WTC11 (cell line): ENCODE measurements around the gene MGARP. TPM values are rescaled to one million over a fixed set of nuclear protein-coding genes. Genes with fewer than 3 reads are reported as not detected.

Experiments used
- ATAC-seq: fragments of 200-7000 bp; cut with Tn5 transposase; 2 replicates; pipeline ENCODE4 v1.10.0; 2021; ENCODE audit warnings: mild to moderate bottlenecking, moderate library complexity
- CTCF ChIA-PET: fragments of 300-600 bp; sonication (Branson Sonifier 250); formaldehyde crosslinking; loops from one replicate; lab custom pipeline; 2021; ENCODE audit warnings: antibody characterized with exemption; lab: Charles Lee
- POLR2A ChIA-PET: fragments of 350-600 bp; sonication (Branson Sonifier 250); formaldehyde crosslinking; loops from one replicate; lab custom pipeline; 2021; ENCODE audit warnings: antibody characterized with exemption; lab: Charles Lee
- DNase-seq: peaks from one replicate; pipeline ENCODE4 v3.0.0; 2021; ENCODE audit warnings: low spot score
- H3K27ac Mint-ChIP-seq: 2 replicates; pipeline ENCODE4 v1.8.0; 2021; ENCODE audit warnings: mixed read lengths
- H3K27me3 Mint-ChIP-seq: 2 replicates; pipeline ENCODE4 v1.8.0; 2021; ENCODE audit warnings: low read depth, mild to moderate bottlenecking, moderate library complexity, mixed read lengths
- H3K36me3 Mint-ChIP-seq: 2 replicates; pipeline ENCODE4 v1.8.0; 2021; ENCODE audit warnings: mixed read lengths
- H3K4me1 Mint-ChIP-seq: 2 replicates; pipeline ENCODE4 v1.8.0; 2022; ENCODE audit warnings: mixed read lengths
- H3K4me3 Mint-ChIP-seq: 2 replicates; pipeline ENCODE4 v1.8.0; 2021; ENCODE audit warnings: mild to moderate bottlenecking, moderate library complexity, mixed read lengths
- H3K9me3 Mint-ChIP-seq: 2 replicates; pipeline ENCODE4 v1.8.0; 2021; ENCODE audit warnings: mixed read lengths
- AFF4 ChIP-seq: sonication (generic); formaldehyde crosslinking; IDR thresholded peaks from 2 replicates; pipeline ENCODE4 v1.8.1; 2023; ENCODE audit warnings: mild to moderate bottlenecking, missing genetic modification reagents, borderline replicate concordance
- E2F5 ChIP-seq: sonication (generic); formaldehyde crosslinking; IDR thresholded peaks from 2 replicates; pipeline ENCODE4 v1.8.1; 2022; ENCODE audit warnings: mild to moderate bottlenecking, moderate library complexity, missing genetic modification reagents
- ERG ChIP-seq: fragments of 250-450 bp; sonication (Bioruptor Pico); IDR thresholded peaks from 2 replicates; pipeline ENCODE4 v1.8.0; 2021; ENCODE audit warnings: mild to moderate bottlenecking
- FOXJ3 ChIP-seq: sonication (generic); formaldehyde crosslinking; IDR thresholded peaks from 2 replicates; pipeline ENCODE4 v1.9.0; 2021; ENCODE audit warnings: missing genetic modification reagents, mild to moderate bottlenecking, borderline replicate concordance
- FOXK1 ChIP-seq: sonication (generic); formaldehyde crosslinking; IDR thresholded peaks from 2 replicates; pipeline ENCODE4 v1.8.0; 2022; ENCODE audit warnings: mild to moderate bottlenecking, moderate library complexity, missing genetic modification reagents
- FOXP1 ChIP-seq: sonication (generic); formaldehyde crosslinking; IDR thresholded peaks from 2 replicates; pipeline ENCODE4 v1.8.0; 2022; ENCODE audit warnings: missing genetic modification reagents, mild to moderate bottlenecking, moderate library complexity, borderline replicate concordance
- MYBL2 ChIP-seq: sonication (generic); formaldehyde crosslinking; IDR thresholded peaks from 2 replicates; pipeline ENCODE4 v1.8.1; 2023; ENCODE audit warnings: mild to moderate bottlenecking, moderate library complexity, missing genetic modification reagents
- NR3C1 ChIP-seq: sonication (generic); formaldehyde crosslinking; conservative IDR thresholded peaks from 2 replicates; pipeline ENCODE4 v1.8.1; 2023; ENCODE audit warnings: low read depth, mild to moderate bottlenecking, missing genetic modification reagents
- SMAD4 ChIP-seq: sonication (generic); formaldehyde crosslinking; IDR thresholded peaks from 2 replicates; pipeline ENCODE4 v1.8.0; 2022; ENCODE audit warnings: mild to moderate bottlenecking, missing genetic modification reagents
- TCF7 ChIP-seq: sonication (generic); formaldehyde crosslinking; IDR thresholded peaks from 2 replicates; pipeline ENCODE4 v1.8.0; 2022; ENCODE audit warnings: mild to moderate bottlenecking, low read depth, missing genetic modification reagents, moderate library complexity
- ZBTB21 ChIP-seq: sonication (generic); formaldehyde crosslinking; IDR thresholded peaks from 2 replicates; pipeline ENCODE4 v1.8.1; 2023; ENCODE audit warnings: mild to moderate bottlenecking, missing genetic modification reagents, borderline replicate concordance
- ZNF121 ChIP-seq: sonication (generic); formaldehyde crosslinking; IDR thresholded peaks from 2 replicates; pipeline ENCODE4 v1.8.0; 2023; ENCODE audit warnings: missing genetic modification reagents
- ZNF219 ChIP-seq: sonication (generic); formaldehyde crosslinking; IDR thresholded peaks from 2 replicates; pipeline ENCODE4 v1.8.0; 2023; ENCODE audit warnings: missing genetic modification reagents, mild to moderate bottlenecking, borderline replicate concordance
- total RNA-seq: library from RNA; stranded (reverse); gene quantifications from 3 replicates; pipeline ENCODE4 v1.2.3, GENCODE V29; 2021
- TF ChIP-seq, protein P1 (sequence below): sonication (generic); formaldehyde crosslinking; IDR thresholded peaks from 2 replicates; pipeline ENCODE4 v1.8.0; 2022; ENCODE audit warnings: missing genetic modification reagents
- TF ChIP-seq, protein P2 (sequence below): sonication (generic); formaldehyde crosslinking; conservative IDR thresholded peaks from 2 replicates; pipeline ENCODE4 v1.8.1; 2023; ENCODE audit warnings: mild to moderate bottlenecking, low read depth, missing genetic modification reagents, moderate library complexity
- TF ChIP-seq, protein P3 (sequence below): sonication (generic); formaldehyde crosslinking; IDR thresholded peaks from 2 replicates; pipeline ENCODE4 v1.8.1; 2022; ENCODE audit warnings: low read depth, mild to moderate bottlenecking, moderate library complexity, missing genetic modification reagents, borderline replicate concordance
- TF ChIP-seq, protein P4 (sequence below): fragments of 250-450 bp; sonication (Bioruptor Pico); IDR thresholded peaks from 2 replicates; pipeline ENCODE4 v2.1.2; 2022; ENCODE audit warnings: mild to moderate bottlenecking, moderate library complexity

Gene MGARP
- total RNA-seq, 1 experiment from 2014 or later = 4.6 TPM

GRCh38 chr4:139227729-139228404 lies 52.2 kb downstream of the MGARP start:
- peaks cover 15% of the 10 kb centered on the region for H3K4me1 Mint-ChIP-seq
- peak; percentile 45 for ATAC-seq
- ChIA-PET POLR2A (no interaction called here), CTCF (interaction anchor here (0.5 to 2.0 kb wide), 5 partner anchors 14 to 197 kb away, joined by 3 to 18 read pairs (median 3); no protein-coding TSS in a partner anchor)
- H3K36me3 Mint-ChIP-seq = no peaks in the 10 kb centered on the region
- no peaks in the 10 kb centered on the region for H3K9me3 Mint-ChIP-seq
- no peak overlapping the region for H3K27ac Mint-ChIP-seq
- no peaks in the 10 kb centered on the region for H3K27me3 Mint-ChIP-seq
- DNase-seq = no peak
- TF ChIP-seq ZNF121 (CRISPR knock-in tag) = peak; percentile 82
- TF ChIP-seq, protein P1, sequence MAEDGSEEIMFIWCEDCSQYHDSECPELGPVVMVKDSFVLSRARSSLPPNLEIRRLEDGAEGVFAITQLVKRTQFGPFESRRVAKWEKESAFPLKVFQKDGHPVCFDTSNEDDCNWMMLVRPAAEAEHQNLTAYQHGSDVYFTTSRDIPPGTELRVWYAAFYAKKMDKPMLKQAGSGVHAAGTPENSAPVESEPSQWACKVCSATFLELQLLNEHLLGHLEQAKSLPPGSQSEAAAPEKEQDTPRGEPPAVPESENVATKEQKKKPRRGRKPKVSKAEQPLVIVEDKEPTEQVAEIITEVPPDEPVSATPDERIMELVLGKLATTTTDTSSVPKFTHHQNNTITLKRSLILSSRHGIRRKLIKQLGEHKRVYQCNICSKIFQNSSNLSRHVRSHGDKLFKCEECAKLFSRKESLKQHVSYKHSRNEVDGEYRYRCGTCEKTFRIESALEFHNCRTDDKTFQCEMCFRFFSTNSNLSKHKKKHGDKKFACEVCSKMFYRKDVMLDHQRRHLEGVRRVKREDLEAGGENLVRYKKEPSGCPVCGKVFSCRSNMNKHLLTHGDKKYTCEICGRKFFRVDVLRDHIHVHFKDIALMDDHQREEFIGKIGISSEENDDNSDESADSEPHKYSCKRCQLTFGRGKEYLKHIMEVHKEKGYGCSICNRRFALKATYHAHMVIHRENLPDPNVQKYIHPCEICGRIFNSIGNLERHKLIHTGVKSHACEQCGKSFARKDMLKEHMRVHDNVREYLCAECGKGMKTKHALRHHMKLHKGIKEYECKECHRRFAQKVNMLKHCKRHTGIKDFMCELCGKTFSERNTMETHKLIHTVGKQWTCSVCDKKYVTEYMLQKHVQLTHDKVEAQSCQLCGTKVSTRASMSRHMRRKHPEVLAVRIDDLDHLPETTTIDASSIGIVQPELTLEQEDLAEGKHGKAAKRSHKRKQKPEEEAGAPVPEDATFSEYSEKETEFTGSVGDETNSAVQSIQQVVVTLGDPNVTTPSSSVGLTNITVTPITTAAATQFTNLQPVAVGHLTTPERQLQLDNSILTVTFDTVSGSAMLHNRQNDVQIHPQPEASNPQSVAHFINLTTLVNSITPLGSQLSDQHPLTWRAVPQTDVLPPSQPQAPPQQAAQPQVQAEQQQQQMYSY (CRISPR knock-in tag) = no peak
- TF ChIP-seq, protein P2, sequence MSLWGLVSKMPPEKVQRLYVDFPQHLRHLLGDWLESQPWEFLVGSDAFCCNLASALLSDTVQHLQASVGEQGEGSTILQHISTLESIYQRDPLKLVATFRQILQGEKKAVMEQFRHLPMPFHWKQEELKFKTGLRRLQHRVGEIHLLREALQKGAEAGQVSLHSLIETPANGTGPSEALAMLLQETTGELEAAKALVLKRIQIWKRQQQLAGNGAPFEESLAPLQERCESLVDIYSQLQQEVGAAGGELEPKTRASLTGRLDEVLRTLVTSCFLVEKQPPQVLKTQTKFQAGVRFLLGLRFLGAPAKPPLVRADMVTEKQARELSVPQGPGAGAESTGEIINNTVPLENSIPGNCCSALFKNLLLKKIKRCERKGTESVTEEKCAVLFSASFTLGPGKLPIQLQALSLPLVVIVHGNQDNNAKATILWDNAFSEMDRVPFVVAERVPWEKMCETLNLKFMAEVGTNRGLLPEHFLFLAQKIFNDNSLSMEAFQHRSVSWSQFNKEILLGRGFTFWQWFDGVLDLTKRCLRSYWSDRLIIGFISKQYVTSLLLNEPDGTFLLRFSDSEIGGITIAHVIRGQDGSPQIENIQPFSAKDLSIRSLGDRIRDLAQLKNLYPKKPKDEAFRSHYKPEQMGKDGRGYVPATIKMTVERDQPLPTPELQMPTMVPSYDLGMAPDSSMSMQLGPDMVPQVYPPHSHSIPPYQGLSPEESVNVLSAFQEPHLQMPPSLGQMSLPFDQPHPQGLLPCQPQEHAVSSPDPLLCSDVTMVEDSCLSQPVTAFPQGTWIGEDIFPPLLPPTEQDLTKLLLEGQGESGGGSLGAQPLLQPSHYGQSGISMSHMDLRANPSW (CRISPR knock-in tag) = no peak
- TF ChIP-seq, protein P3, sequence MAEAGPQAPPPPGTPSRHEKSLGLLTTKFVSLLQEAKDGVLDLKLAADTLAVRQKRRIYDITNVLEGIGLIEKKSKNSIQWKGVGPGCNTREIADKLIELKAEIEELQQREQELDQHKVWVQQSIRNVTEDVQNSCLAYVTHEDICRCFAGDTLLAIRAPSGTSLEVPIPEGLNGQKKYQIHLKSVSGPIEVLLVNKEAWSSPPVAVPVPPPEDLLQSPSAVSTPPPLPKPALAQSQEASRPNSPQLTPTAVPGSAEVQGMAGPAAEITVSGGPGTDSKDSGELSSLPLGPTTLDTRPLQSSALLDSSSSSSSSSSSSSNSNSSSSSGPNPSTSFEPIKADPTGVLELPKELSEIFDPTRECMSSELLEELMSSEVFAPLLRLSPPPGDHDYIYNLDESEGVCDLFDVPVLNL (CRISPR knock-in tag) = no peak
- TF ChIP-seq E2F5 (CRISPR knock-in tag) = no peak
- no peak for TF ChIP-seq MYBL2 (CRISPR knock-in tag)
- TF ChIP-seq ZNF219 (CRISPR knock-in tag) = no peak
- TF ChIP-seq FOXP1 (CRISPR knock-in tag) = no peak
- no peak for TF ChIP-seq SMAD4 (CRISPR knock-in tag)
- TF ChIP-seq, all 79 proteins: peak for 1
- H3K4me3 Mint-ChIP-seq = no peak overlapping the region

- H3K27ac Mint-ChIP-seq = no peak overlapping the region
- no peaks in the 10 kb centered on the region for H3K36me3 Mint-ChIP-seq
- H3K27me3 Mint-ChIP-seq = no peaks in the 10 kb centered on the region; the same call in 1 of the 2 replicates
- CTCF ChIA-PET = interaction anchor here (1.0 to 1.5 kb wide), 4 partner anchors 57 to 230 kb away, joined by 3 to 4 read pairs (median 4); partner anchors contain the start of genes MGARP and RAB33B
- H3K4me1 Mint-ChIP-seq = no peaks in the 10 kb centered on the region
- no peaks in the 10 kb centered on the region for H3K9me3 Mint-ChIP-seq
- H3K4me3 Mint-ChIP-seq = no peak overlapping the region
- ATAC-seq (no peak), DNase-seq (no peak)
- POLR2A ChIA-PET = no interaction called here
- no peak for TF ChIP-seq ZNF121 (CRISPR knock-in tag)
- no peak for TF ChIP-seq FOXJ3
- no peak for TF ChIP-seq FOXK1 (CRISPR knock-in tag)
- no peak for TF ChIP-seq ZBTB21 (CRISPR knock-in tag)
- TF ChIP-seq, protein P4, sequence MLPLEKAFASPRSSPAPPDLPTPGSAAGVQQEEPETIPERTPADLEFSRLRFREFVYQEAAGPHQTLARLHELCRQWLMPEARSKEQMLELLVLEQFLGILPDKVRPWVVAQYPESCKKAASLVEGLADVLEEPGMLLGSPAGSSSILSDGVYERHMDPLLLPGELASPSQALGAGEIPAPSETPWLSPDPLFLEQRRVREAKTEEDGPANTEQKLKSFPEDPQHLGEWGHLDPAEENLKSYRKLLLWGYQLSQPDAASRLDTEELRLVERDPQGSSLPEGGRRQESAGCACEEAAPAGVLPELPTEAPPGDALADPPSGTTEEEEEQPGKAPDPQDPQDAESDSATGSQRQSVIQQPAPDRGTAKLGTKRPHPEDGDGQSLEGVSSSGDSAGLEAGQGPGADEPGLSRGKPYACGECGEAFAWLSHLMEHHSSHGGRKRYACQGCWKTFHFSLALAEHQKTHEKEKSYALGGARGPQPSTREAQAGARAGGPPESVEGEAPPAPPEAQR = no peak
- TF ChIP-seq ERG (CRISPR knock-in tag) = no peak
- no peak for TF ChIP-seq TCF7
- no peak for TF ChIP-seq NR3C1 (CRISPR knock-in tag)
- no peak for TF ChIP-seq AFF4 (CRISPR knock-in tag)
Observed at GRCh38 chr4:139223682-139224317, 56.2 kb downstream of the MGARP start.
